GM21390 (cell line): ENCODE data around the gene TBXAS1.

Experiments used
- ATAC-seq: cut with Tn5 transposase; IDR thresholded peaks from one replicate; pipeline ENCODE4 v1.9.1; 2021; ENCODE audit not compliant: unreplicated experiment

Gene TBXAS1

DNA sequence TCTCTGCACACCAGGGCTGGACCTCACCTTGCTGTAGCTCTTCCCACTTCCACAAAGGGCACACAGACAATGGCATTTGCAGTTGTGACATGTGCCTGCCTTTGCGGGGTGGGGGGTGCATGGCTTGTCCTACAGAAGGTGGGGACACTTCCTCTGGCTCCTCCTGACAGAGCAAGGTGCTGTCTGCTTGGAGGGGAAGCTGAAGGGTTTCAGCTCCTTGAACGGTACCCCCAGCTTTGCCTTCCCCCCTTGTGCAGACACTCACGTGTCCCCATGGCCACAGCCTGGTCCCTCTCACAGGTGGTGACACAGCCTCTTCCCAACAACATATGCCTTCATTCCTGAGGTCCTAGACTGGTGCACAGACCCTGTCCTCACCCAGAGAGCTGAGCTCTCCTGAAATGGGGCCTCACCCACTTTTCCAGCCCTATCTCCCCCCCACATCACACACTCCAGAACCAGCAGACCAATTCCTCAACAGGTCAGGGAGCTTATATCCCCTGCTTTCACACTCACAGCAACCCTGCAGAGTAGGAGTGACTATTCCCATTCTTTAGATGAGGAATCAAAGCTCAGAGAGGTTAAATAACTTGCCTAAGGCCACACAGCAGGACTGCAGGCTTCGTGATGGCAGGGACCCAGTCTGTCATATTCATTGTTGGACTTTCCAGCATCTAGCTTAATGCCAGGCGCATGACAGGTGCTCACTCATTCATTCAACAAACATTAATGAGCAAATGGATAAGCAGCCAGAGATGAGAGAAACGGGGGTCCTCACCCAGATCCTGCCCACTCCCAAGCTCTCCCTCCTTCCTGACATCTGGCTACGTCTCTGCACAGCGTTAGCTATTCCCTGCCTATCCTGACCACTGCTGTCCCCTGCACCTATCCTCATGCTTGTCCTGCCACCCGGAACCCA lies 189.3 kb downstream of the TBXAS1 start:
- ATAC-seq, result no peak

GRCh38 chr7:140019172-140019571 lies 190.1 kb downstream of the TBXAS1 start:
- ATAC-seq, result no peak

GRCh38 chr7:140019606-140020005 lies 190.5 kb downstream of the TBXAS1 start:
- ATAC-seq, result no peak

- no peak for ATAC-seq
Measured at GRCh38 chr7:140021603-140022002, 192.5 kb downstream of the TBXAS1 start.

- no peak for ATAC-seq
Measured at GRCh38 chr7:140022582-140023211, 193.6 kb downstream of the TBXAS1 start.

DNA sequence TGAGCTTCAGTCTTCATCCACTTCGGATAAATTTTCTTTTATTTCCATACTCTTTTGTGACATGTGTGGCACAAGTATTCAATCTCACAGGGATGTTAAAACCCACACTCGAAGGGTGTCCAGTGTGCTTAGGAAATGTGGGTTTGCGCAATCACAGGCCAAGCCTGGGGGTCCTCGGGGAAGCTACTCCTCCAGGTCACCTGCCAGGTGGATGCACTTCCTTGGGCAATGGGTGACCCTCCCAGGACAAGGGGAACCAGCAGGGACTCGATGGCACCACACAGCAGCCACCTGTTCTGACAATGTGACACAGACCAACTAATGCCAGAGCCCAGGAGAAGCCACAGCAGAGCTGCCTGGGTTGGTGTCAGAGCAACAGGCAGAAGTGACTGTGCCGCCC lies 194.7 kb downstream of the TBXAS1 start:
- no peak for ATAC-seq

GRCh38 chr7:140024585-140024984 lies 195.5 kb downstream of the TBXAS1 start:
- ATAC-seq, result no peak

DNA sequence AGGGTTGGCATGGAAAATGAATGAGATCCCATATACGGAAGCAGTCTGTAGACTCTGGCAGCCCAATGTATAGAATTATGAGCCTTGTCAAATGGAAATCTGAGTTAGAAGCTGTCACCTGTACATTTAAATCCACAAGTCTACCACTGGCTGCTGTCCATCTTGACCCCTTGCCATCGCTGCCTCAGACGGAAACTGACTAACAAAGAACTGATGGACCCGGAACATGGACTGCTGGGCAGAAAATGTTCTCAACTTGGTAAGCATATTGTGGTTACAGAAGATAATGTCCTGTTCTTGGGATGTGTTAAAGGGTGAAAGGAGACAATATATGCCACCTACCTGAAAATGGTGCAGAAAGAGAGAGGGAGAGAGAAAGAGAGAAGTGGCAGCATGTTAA lies 196.2 kb downstream of the TBXAS1 start:
- no peak for ATAC-seq

DNA sequence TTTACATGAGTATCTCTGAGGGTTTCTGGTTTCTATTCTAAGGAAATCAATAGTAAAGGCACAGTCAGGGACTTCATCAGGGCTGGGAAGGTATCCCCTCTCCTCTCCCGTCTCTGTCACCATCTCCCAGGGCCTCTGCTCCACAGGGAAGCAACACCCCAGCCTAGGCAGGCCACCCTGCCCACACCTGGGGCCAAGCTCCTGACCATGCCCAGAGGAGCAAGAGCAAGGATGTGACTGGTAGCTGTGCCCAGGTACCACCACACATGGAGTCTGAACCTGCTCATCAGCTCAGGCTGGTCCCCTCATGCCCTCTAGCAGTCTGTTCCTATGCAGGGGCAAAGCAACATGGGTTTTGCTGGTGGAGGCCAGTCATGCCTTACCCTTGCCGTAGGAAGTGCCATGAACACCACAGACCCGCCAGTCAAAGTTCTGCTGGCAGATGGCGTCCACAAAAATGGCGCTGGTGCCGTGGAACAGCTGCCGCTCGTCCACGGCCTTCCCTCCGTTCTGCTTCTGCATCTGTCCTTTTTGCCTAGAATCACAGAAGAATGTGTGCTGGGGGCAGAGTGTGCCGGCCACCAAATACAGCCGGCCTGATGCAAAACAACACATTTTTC lies 196.9 kb downstream of the TBXAS1 start:
- ATAC-seq, result no peak

DNA sequence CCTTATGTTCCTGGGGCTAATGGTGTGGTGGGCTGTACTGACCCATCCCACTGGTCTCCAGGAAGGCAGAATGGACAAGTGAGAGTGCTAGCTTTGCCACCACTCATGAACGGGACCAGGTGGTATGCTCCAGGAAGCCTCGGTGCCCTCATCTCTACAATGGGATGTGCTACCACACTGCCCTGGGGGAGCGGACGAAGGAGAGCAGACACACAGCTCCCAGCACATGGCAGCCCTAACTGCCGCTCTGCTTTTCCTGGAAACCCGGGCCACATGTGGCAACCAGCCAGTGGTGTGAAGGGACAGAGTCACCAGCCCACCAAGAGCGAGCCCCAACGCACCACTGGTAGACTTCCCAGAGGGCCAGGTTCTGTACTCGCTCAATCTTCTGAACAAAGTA lies 197.9 kb downstream of the TBXAS1 start:
- ATAC-seq, result no peak

GRCh38 chr7:140027858-140028257 lies 198.8 kb downstream of the TBXAS1 start:
- ATAC-seq, result no peak

DNA sequence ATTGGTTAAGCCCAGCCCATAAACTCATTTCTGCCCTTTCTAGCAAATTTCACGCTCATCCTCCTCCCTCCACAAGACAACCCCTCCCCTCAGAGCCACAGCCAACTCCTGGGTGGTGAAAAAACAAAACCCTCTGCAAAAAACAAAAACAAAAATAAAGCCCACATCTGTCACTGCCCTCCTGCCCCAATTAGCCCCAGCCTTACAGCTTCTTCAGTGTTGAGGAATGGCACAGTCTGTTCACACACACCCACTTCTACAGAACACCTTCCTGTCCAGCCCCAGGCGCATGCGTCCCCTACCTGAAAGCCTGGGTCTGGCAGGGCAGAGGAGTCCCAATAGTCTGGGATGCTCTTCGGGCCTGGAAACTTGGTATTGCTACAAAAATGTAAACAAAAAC lies 199.2 kb downstream of the TBXAS1 start:
- no peak for ATAC-seq

- no peak for ATAC-seq
Measured at GRCh38 chr7:140029072-140029471, 200.0 kb downstream of the TBXAS1 start.

DNA sequence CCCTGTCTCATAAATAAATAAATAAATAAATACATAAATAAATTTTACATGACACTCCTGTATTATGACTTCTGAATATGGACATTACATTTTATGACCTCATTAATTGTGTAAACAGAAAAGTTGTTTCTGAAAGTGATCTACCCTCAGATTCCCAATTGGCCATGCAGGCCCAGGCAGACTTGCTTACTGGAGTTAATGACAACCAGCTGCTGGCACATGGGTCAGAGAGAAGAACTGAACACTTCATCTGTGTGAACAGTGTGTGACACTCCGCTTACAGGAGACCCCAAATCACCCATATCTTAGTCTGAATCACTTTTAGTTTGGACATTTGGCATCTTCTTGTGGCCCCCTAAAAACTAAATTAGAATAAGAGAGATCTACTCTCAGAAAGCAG lies 202.3 kb downstream of the TBXAS1 start:
- ATAC-seq, result no peak

- no peak for ATAC-seq
Measured at GRCh38 chr7:140033036-140033435, 204.0 kb downstream of the TBXAS1 start.

GRCh38 chr7:140033779-140034363 lies 204.8 kb downstream of the TBXAS1 start:
- ATAC-seq, result no peak

- ATAC-seq, result no peak
Measured at GRCh38 chr7:140034421-140034820, 205.4 kb downstream of the TBXAS1 start.

GRCh38 chr7:140035400-140036223 lies 206.5 kb downstream of the TBXAS1 start:
- ATAC-seq, result no peak

DNA sequence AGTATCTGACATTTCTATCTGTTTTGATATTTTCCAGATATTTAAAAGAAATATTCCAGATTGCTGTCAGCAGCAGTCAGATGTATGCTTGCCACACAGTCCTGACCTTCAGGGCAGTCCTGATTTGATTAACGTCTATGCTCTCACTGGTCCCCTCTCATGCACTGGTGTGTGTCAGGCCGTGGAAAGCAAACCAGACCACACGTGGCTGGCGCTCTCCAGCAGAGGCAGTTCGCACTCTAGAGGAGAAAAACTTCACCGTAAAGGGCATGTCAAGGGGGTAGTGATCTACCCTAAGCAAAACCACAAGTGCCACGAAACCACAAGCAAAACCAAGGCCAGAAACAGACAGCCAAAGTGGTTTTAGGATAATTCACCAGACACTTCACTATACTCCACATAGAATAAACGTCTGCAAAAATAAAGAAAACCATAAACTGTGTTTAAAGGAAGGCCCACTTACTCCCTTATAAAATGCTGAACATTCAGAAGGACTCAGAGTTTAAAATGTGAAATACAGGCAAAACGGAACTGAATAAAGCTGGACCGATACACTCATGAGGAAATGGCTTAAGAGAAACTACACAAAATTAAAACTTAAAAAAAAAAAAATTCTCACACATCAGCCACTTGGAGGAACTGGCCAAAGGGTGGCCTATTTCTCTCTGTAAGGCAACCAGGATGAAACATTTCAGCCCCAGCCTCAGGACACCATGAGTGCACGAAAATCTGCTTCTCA lies 207.3 kb downstream of the TBXAS1 start:
- peak; percentile 68 for ATAC-seq

DNA sequence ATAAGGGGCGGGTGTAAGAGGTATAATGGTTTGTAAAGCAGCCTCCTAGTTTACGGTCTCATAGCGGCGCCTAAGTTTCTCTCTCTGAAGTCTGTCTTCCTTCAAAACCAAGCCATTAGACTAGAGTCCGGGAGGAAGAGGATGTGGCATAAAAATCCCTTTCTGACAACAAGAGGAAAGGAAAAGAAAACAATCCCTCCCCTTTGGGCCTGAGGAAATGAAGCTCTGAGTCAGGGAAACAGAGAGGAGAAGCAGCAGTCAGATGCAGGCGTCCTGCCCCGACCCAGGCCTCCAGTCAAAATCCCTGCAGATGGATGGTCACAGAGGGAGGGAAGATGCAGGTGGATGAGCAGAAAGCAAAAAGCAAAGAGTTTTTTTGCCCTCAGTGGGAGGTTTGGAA lies 210.0 kb downstream of the TBXAS1 start:
- ATAC-seq, result no peak
